H1 (cell line): ENCODE measurements around the gene C19orf73. TPM values are rescaled to one million over a fixed set of nuclear protein-coding genes. Genes with fewer than 3 reads are reported as not detected.
A peak's percentile ranks its signal among the peaks of the same experiment; 100 is the strongest.

Source experiments
- CTCF ChIA-PET: fragments of 300-600 bp; sonication (Branson Sonifier 250); formaldehyde crosslinking; loops from one replicate; lab custom pipeline; 2021; ENCODE audit not compliant: partially characterized antibody; lab: Charles Lee
- POLR2A ChIA-PET: fragments of 300-600 bp; sonication (Branson Sonifier 250); formaldehyde crosslinking; loops from one replicate; lab custom pipeline; 2021; ENCODE audit warnings: inconsistent platforms; ENCODE audit not compliant: partially characterized antibody; lab: Charles Lee
- DNase-seq, 2 experiments: peaks; one replicate each; pipeline versions ENCODE4 v3.0.0 to v3.0.0-alpha.2; 2010 to 2022; ENCODE audit warnings: low spot score in 2 of 2, low read depth in 1 of 2, mixed read lengths in 1 of 2
- FAIRE-seq: peaks from 2 replicates; lab custom pipeline; 2011; peaks lifted over from hg19 to GRCh38; lab: Jason Lieb, UNC
- H2AFZ ChIP-seq: 2 replicates; pipeline ENCODE4 v1.8.1; 2012; ENCODE audit warnings: low read length, inconsistent platforms
- H2AK5ac ChIP-seq: 2 replicates; pipeline ENCODE4 v1.6.1; 2013; ENCODE audit warnings: low read depth, low read length
- H2BK120ac ChIP-seq: replicated peaks from 2 replicates; pipeline ENCODE3; 2013; ENCODE audit warnings: low read depth, low read length, inconsistent platforms
- H2BK12ac ChIP-seq: 2 replicates; pipeline ENCODE4 v1.6.1; 2013; ENCODE audit warnings: low read depth, low read length
- H2BK15ac ChIP-seq: 2 replicates; pipeline ENCODE4 v1.6.1; 2013; ENCODE audit warnings: low read length
- H2BK20ac ChIP-seq: 2 replicates; pipeline ENCODE4 v1.6.1; 2013; ENCODE audit warnings: low read length
- H2BK5ac ChIP-seq: 2 replicates; pipeline ENCODE4 v1.6.1; 2013; ENCODE audit warnings: low read depth, low read length
- H3K14ac ChIP-seq: 2 replicates; pipeline ENCODE4 v1.6.1; 2013; ENCODE audit warnings: inconsistent platforms; ENCODE audit not compliant: insufficient read length
- H3K18ac ChIP-seq: 2 replicates; pipeline ENCODE4 v1.6.1; 2013; ENCODE audit warnings: low read length; ENCODE audit errors: extremely low read depth
- H3K23ac ChIP-seq: 2 replicates; pipeline ENCODE4 v1.6.1; 2013; ENCODE audit warnings: inconsistent platforms; ENCODE audit not compliant: insufficient read length
- H3K23me2 ChIP-seq: 2 replicates; pipeline ENCODE4 v1.6.1; 2013; ENCODE audit warnings: low read depth, low read length
- H3K27ac ChIP-seq: 2 replicates; pipeline ENCODE4 v1.6.1; 2011; ENCODE audit warnings: low read depth, low read length, inconsistent platforms
- H3K27me3 ChIP-seq, 4 experiments: replicated peaks in 1 of 4; 1 replicate in 1 of 4; 2 replicates in 3 of 4; pipeline versions ENCODE4 v1.6.1 to v1.8.1; 2011 to 2013; ENCODE audit warnings: low read length in 3 of 4, mild to moderate bottlenecking in 3 of 4, inconsistent platforms in 2 of 4, mixed read lengths in 2 of 4, moderate library complexity in 1 of 4; ENCODE audit not compliant: control insufficient read depth in 3 of 4, insufficient read depth in 3 of 4; ENCODE audit errors: extremely low read depth in 1 of 4
- H3K36me3 ChIP-seq, 4 experiments: 2 replicates each; pipeline versions ENCODE4 v1.6.1 to v1.8.1; 2011 to 2013; ENCODE audit warnings: mild to moderate bottlenecking in 4 of 4, low read length in 3 of 4, moderate library complexity in 2 of 4, control low read depth in 1 of 4, inconsistent platforms in 1 of 4; ENCODE audit not compliant: insufficient read depth in 4 of 4, control insufficient read depth in 2 of 4
- H3K4ac ChIP-seq: replicated peaks from 2 replicates; pipeline ENCODE3; 2013; ENCODE audit warnings: low read length, low read depth, mixed read lengths, inconsistent platforms; ENCODE audit not compliant: insufficient read length
- H3K4me1 ChIP-seq, 4 experiments: replicated peaks in 1 of 4; 1 replicate in 1 of 4; 2 replicates in 3 of 4; pipeline versions ENCODE4 v1.6.1 to v1.8.1; 2011 to 2013; ENCODE audit warnings: low read length in 3 of 4, inconsistent platforms in 2 of 4, mixed read lengths in 1 of 4; ENCODE audit not compliant: insufficient read depth in 4 of 4, control insufficient read depth in 3 of 4
- H3K4me2 ChIP-seq, 2 experiments: 2 replicates each; pipeline versions ENCODE4 v1.6.1 to v1.8.1; 2011 to 2013; ENCODE audit warnings: low read depth in 2 of 2, low read length in 2 of 2, control low read depth in 1 of 2, inconsistent platforms in 1 of 2, mild to moderate bottlenecking in 1 of 2; ENCODE audit not compliant: insufficient read depth in 1 of 2
- H3K4me3 ChIP-seq, 4 experiments: fragments of 200-600, 300-600 bp in 1 of 4; sonication (generic), shearing (Covaris generic), sonication (Bioruptor Twin) in 1 of 4; 2 replicates each; pipeline versions ENCODE4 v1.5.1 to v1.8.1; 2011 to 2016; ENCODE audit warnings: low read length in 4 of 4, low read depth in 3 of 4, control low read depth in 2 of 4, inconsistent platforms in 2 of 4, mild to moderate bottlenecking in 2 of 4, mixed read lengths in 1 of 4, moderate library complexity in 1 of 4; ENCODE audit not compliant: insufficient read depth in 2 of 4; ENCODE audit errors: extremely low read depth in 1 of 4
- H3K56ac ChIP-seq: replicated peaks from 2 replicates; pipeline ENCODE3; 2013; ENCODE audit warnings: low read depth, mild to moderate bottlenecking, mixed read lengths, low read length, inconsistent platforms; ENCODE audit not compliant: insufficient read length
- H3K79me1 ChIP-seq: 2 replicates; pipeline ENCODE4 v1.6.1; 2013; ENCODE audit warnings: low read depth, low read length, control low read depth
- H3K79me2 ChIP-seq, 2 experiments: 2 replicates each; pipeline versions ENCODE4 v1.6.1 to v1.8.1; 2012 to 2013; ENCODE audit warnings: low read length in 2 of 2, mild to moderate bottlenecking in 2 of 2, inconsistent platforms in 1 of 2; ENCODE audit not compliant: insufficient read depth in 2 of 2, control insufficient read depth in 1 of 2
- H3K9ac ChIP-seq, 4 experiments: replicated peaks in 1 of 4; 1 replicate in 1 of 4; 2 replicates in 3 of 4; pipeline versions ENCODE4 v1.6.1 to v1.8.1; 2011 to 2013; ENCODE audit warnings: low read depth in 3 of 4, low read length in 3 of 4, control low read depth in 2 of 4, mild to moderate bottlenecking in 2 of 4, moderate library complexity in 2 of 4, inconsistent platforms in 1 of 4; ENCODE audit errors: extremely low read depth in 1 of 4
- H3K9me3 ChIP-seq, 2 experiments: 2 replicates each; pipeline versions ENCODE4 v1.6.1 to v1.8.1; 2012 to 2013; ENCODE audit warnings: mild to moderate bottlenecking in 2 of 2, moderate library complexity in 2 of 2, control low read depth in 1 of 2, inconsistent platforms in 1 of 2, low read depth in 1 of 2, low read length in 1 of 2, mixed read lengths in 1 of 2; ENCODE audit not compliant: insufficient read depth in 2 of 2
- H4K20me1 ChIP-seq, 2 experiments: replicated peaks in 1 of 2; 2 replicates each; pipeline versions ENCODE3 to v1.8.1; 2011 to 2013; ENCODE audit warnings: inconsistent platforms in 2 of 2, low read length in 2 of 2, mild to moderate bottlenecking in 1 of 2; ENCODE audit not compliant: insufficient read depth in 2 of 2, control insufficient read depth in 1 of 2
- H4K5ac ChIP-seq: 2 replicates; pipeline ENCODE4 v1.6.1; 2013; ENCODE audit warnings: low read length, low read depth, mixed read lengths, inconsistent platforms; ENCODE audit not compliant: insufficient read length
- H4K8ac ChIP-seq: 2 replicates; pipeline ENCODE4 v1.8.0; 2013; ENCODE audit warnings: mild to moderate bottlenecking, moderate library complexity, low read length, inconsistent platforms; ENCODE audit not compliant: insufficient read depth; ENCODE audit errors: extremely low read depth
- H4K91ac ChIP-seq: replicated peaks from 2 replicates; pipeline ENCODE3; 2013; ENCODE audit warnings: low read length, mixed read lengths, inconsistent platforms; ENCODE audit not compliant: insufficient read length
- WGBS, 2 experiments: shearing (Covaris generic) in 1 of 2; methylation state at CpG; one replicate each; pipeline versions ENCODE4 v1.1.6 to v1.1.7; 2013 to 2015; ENCODE audit warnings: low lambda C conversion rate in 2 of 2, mixed read lengths in 2 of 2, inconsistent platforms in 1 of 2, low coverage in 1 of 2, missing lambda C conversion rate in 1 of 2; ENCODE audit not compliant: insufficient replicate concordance in 2 of 2, insufficient coverage in 1 of 2, insufficient read length in 1 of 2; ENCODE audit errors: extremely low coverage in 1 of 2, missing lambda C conversion rate in 1 of 2; 5-methylcytosine and 5-hydroxymethylcytosine counted together
- polyA plus RNA-seq, 7 experiments: library from polyadenylated mRNA; depleted of rRNA in 3 of 7; stranded (reverse) in 5 of 7; unstranded in 2 of 7; fragments of >200 nt in 5 of 7; fragments of 200-250 nt in 2 of 7; gene quantifications; 1 replicate in 5 of 7; 2 replicates in 1 of 7; 4 replicates in 1 of 7; pipeline versions ENCODE4 v1.2.1 to v1.2.3, GENCODE V29; 2011 to 2013; ENCODE audit warnings: missing spikeins in 2 of 7, mixed read lengths in 2 of 7
- total RNA-seq: library from RNA; stranded (reverse); fragmentation: NEBNext Ultra II Directional; extraction: Animal tissue kit (Norgen Biotek cat#: 25700); gene quantifications from 2 replicates; pipeline ENCODE4 v1.2.1, GENCODE V29; 2021

Gene C19orf73
- total and polyA plus RNA-seq, 2 of the 8 experiments (the other 6 are each of a cell fraction or from before 2014, with no cell fraction given), result 2.5 to 4.6 TPM

DNA sequence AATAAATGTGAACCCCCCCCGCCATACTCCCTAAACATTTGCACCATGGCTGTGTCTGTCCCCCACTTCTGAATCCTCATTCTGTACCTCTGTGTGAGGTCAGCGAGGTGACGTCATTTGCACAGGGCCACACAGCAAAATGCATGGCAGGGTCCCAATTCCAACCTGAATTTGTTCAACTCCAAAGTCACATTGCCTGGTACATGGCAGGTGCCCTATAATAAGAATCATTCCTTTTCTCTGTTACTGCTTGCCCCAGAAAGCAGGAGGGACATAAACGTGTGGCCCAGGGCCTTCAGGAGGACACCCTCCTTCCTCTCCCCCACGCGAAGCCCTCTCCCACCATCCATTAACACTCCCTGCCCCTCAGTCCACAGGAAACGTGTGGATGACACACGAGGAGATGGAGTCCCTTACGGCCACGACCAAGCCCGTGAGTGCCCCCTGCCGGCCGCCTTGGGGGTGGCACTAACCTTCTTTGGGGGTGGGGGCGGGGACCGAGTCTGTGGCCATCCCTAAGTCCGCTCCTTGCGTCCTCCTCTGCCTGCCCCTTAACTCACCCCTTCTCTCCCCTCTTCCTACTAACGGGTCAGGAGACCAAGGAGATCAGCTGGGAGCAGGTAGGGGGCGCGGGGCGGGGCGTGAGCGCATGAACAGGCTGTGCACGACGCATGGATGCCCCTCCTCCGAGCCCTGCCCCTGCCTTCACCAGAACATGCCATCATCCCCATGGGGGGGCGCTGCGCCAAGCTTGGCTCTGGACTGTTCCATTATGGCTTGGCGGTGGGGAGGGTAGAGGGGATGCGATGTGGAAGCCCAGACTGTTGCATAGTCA, 26.8 kb upstream of the C19orf73 start:
- H3K9me3 ChIP-seq, result no peaks in the 10 kb centered on the region
- H2AK5ac ChIP-seq, result no peak overlapping the region
- H3K79me2 ChIP-seq, result no peaks in the 10 kb centered on the region
- H4K20me1 ChIP-seq, result peaks cover 0 to 6% of the 10 kb centered on the region in 2 experiments
- H3K79me1 ChIP-seq, result 0 out of 2 replicates have a peak, but pooled peaks cover 2% of the 10 kb centered on the region
- peaks cover 28% of the 10 kb centered on the region for H3K23me2 ChIP-seq
- 10% methylated on average over 20 of the region's 30 CpGs; no CpG with 5 or more reads in 1 of the 2 experiments for WGBS, 2 experiments
- no peak overlapping the region for H3K9ac ChIP-seq
- peak in 1 of 2 experiments; percentile 99 for DNase-seq
- peak overlapping the region; percentile 88; the same call in 1 of the 2 replicates for H3K18ac ChIP-seq
- peak overlapping the region; percentile 72; the same call in 1 of the 2 replicates for H4K8ac ChIP-seq
- H3K4me2 ChIP-seq, result peak overlapping the region; percentile 27 to 90
- H2AFZ ChIP-seq, result no peak overlapping the region
- POLR2A ChIA-PET, result interaction anchor here (0.8 to 5.6 kb wide), 17 partner anchors 8 to 1355 kb away, joined by 3 to 47 read pairs (median 4); partner anchors contain the start of genes C19orf73, LIN7B and TRPM4
- no peak overlapping the region; the same call in 1 of the 2 replicates for H3K27ac ChIP-seq
- peak overlapping the region; percentile 18 to 56 (median 32) for H3K4me3 ChIP-seq
- H3K4me1 ChIP-seq, result peaks cover 0 to 13% (median 8%) of the 10 kb centered on the region in 4 experiments; a peak in 6 of 7 replicates
- H2BK120ac ChIP-seq, result no peak overlapping the region
- H2BK15ac ChIP-seq, result peak overlapping the region; percentile 89; the same call in 1 of the 2 replicates
- H3K4ac ChIP-seq, result peak overlapping the region; percentile 9
- FAIRE-seq, result no peak
- H3K23ac ChIP-seq, result no peak overlapping the region
- no peaks in the 10 kb centered on the region for H3K27me3 ChIP-seq
- CTCF ChIA-PET, result interaction anchor here (0.6 to 6.4 kb wide), 44 partner anchors 9 to 401 kb away, joined by 3 to 99 read pairs (median 4); partner anchors contain the start of genes HRC, LIN7B and TRPM4
- H2BK12ac ChIP-seq, result peak overlapping the region; percentile 50; the same call in 1 of the 2 replicates
- H2BK5ac ChIP-seq, result peak overlapping the region; percentile 83; the same call in 1 of the 2 replicates
- H4K5ac ChIP-seq, result peak overlapping the region; percentile 86
- H3K36me3 ChIP-seq, result no peaks in the 10 kb centered on the region; a peak in 1 of 8 replicates
- H3K14ac ChIP-seq, result no peak overlapping the region
- peak overlapping the region; percentile 80; the same call in 1 of the 2 replicates for H2BK20ac ChIP-seq
- peak overlapping the region; percentile 90 for H4K91ac ChIP-seq
- peak overlapping the region; percentile 73 for H3K56ac ChIP-seq
